K562 (cell line): ENCODE results near the gene CCDC71L. TPM values are rescaled to one million over a fixed set of nuclear protein-coding genes. Genes with fewer than 3 reads are reported as not detected.

ENCODE experiments used
- ARID1B ChIP-seq: fragments of 450-650 bp; IDR thresholded peaks from 2 replicates; pipeline ENCODE4 v1.6.1; 2016; ENCODE audit warnings: antibody characterized with exemption, mild to moderate bottlenecking, inconsistent platforms
- CREM ChIP-seq: IDR thresholded peaks from 2 replicates; pipeline ENCODE4 v1.6.1; 2014; ENCODE audit warnings: antibody characterized with exemption, low read depth
- CXXC5 ChIP-seq: fragments of 250-450 bp; sonication (Bioruptor Pico); IDR thresholded peaks from 2 replicates; pipeline ENCODE4 v1.8.0; 2022; ENCODE audit warnings: inconsistent platforms, mild to moderate bottlenecking, moderate library complexity
- ELF2 ChIP-seq: fragments of 250-450 bp; sonication (Bioruptor Pico); IDR thresholded peaks from 2 replicates; pipeline ENCODE4 v1.5.0; 2021; ENCODE audit warnings: mild to moderate bottlenecking
- FOS ChIP-seq: IDR thresholded peaks from 3 replicates; pipeline ENCODE4 v1.6.1; 2011; ENCODE audit not compliant: insufficient read length; ENCODE audit errors: extremely low read depth
- HDAC3 ChIP-seq: fragments of 450-650 bp; IDR thresholded peaks from 2 replicates; pipeline ENCODE4 v1.6.1; 2018; ENCODE audit warnings: borderline replicate concordance, mild to moderate bottlenecking, moderate library complexity; ENCODE audit not compliant: partially characterized antibody
- JUN ChIP-seq, 2 experiments: sonication (generic) in 1 of 2; formaldehyde crosslinking in 1 of 2; IDR thresholded peaks; 2 replicates each; pipeline versions ENCODE4 v1.6.1 to v1.8.0; 2012 to 2022; ENCODE audit warnings: borderline replicate concordance in 2 of 2, mild to moderate bottlenecking in 2 of 2, improper control_type of control experiment in 1 of 2, low read depth in 1 of 2, low read length in 1 of 2, missing genetic modification reagents in 1 of 2
- LEF1 ChIP-seq: fragments of 450-650 bp; IDR thresholded peaks from 2 replicates; pipeline ENCODE4 v1.6.1; 2016; ENCODE audit warnings: mild to moderate bottlenecking
- MBD2 ChIP-seq: sonication (generic); IDR thresholded peaks from 2 replicates; pipeline ENCODE4 v1.6.1; 2016; ENCODE audit warnings: low read depth, borderline replicate concordance
- MTA2 ChIP-seq: fragments of 450-650 bp; IDR thresholded peaks from 2 replicates; pipeline ENCODE4 v1.6.1; 2016; ENCODE audit warnings: low read depth
- NR3C1 ChIP-seq: sonication (generic); formaldehyde crosslinking; IDR thresholded peaks from 2 replicates; pipeline ENCODE4 v1.8.1; 2022; ENCODE audit warnings: missing genetic modification reagents
- NR4A1 ChIP-seq, 2 experiments: fragments of 250-450 bp in 1 of 2; fragments of 450-650 bp in 1 of 2; sonication (Bioruptor Pico) in 1 of 2; IDR thresholded peaks; 2 replicates each; pipeline versions ENCODE4 v1.4.0 to v1.6.1; 2016 to 2020; ENCODE audit warnings: mild to moderate bottlenecking in 2 of 2, missing compliant biosample characterization in 1 of 2, missing genetic modification characterization in 1 of 2, moderate library complexity in 1 of 2
- PTRF ChIP-seq: fragments of 450-650 bp; IDR thresholded peaks from 2 replicates; pipeline ENCODE4 v1.6.1; 2016; ENCODE audit warnings: mild to moderate bottlenecking, missing genetic modification characterization, missing compliant biosample characterization
- PURB ChIP-seq: sonication (generic); formaldehyde crosslinking; IDR thresholded peaks from 2 replicates; pipeline ENCODE4 v1.9.0; 2021; ENCODE audit warnings: low read depth, mild to moderate bottlenecking, missing genetic modification reagents
- RFX5 ChIP-seq: IDR thresholded peaks from 2 replicates; pipeline ENCODE4 v1.6.1; 2011; ENCODE audit warnings: low read depth, mild to moderate bottlenecking, improper control_type of control experiment, low read length
- SMARCA4 ChIP-seq: fragments of 450-650 bp; IDR thresholded peaks from 2 replicates; pipeline ENCODE4 v1.6.1; 2016
- SRF ChIP-seq, 2 experiments: fragments of 250-450, 450-650 bp in 1 of 2; sonication (Bioruptor Pico) in 1 of 2; sonication (generic) in 1 of 2; formaldehyde crosslinking; IDR thresholded peaks; 2 replicates each; pipeline versions ENCODE4 v1.5.0 to v1.5.1; 2020 to 2022; ENCODE audit warnings: mild to moderate bottlenecking in 1 of 2, missing genetic modification reagents in 1 of 2
- TSHZ1 ChIP-seq: fragments of 250-450 bp; sonication (Bioruptor Pico); IDR thresholded peaks from 2 replicates; pipeline ENCODE4 v1.4.0; 2020; ENCODE audit warnings: mild to moderate bottlenecking, moderate library complexity
- ZBTB7A ChIP-seq: IDR thresholded peaks from 2 replicates; pipeline ENCODE4 v1.6.1; 2011; ENCODE audit warnings: low read depth, mild to moderate bottlenecking, low read length, moderate library complexity, borderline replicate concordance; ENCODE audit not compliant: control insufficient read depth
- ZFPM2 ChIP-seq: fragments of 250-450 bp; sonication (Bioruptor Pico); IDR thresholded peaks from 2 replicates; pipeline ENCODE4 v1.5.1; 2022; ENCODE audit warnings: mild to moderate bottlenecking
- ZNF232 ChIP-seq: sonication (generic); formaldehyde crosslinking; IDR thresholded peaks from 2 replicates; pipeline ENCODE4 v1.8.0; 2022; ENCODE audit warnings: mild to moderate bottlenecking, missing genetic modification reagents
- ZNF639 ChIP-seq, 2 experiments: fragments of 200-800 bp in 1 of 2; sonication (Bioruptor generic) in 1 of 2; sonication (generic) in 1 of 2; formaldehyde crosslinking in 1 of 2; IDR thresholded peaks in 1 of 2; conservative IDR thresholded peaks in 1 of 2; 2 replicates each; pipeline versions ENCODE4 v1.5.0 to v1.6.1; 2016 to 2020; ENCODE audit warnings: missing compliant biosample characterization in 1 of 2, missing genetic modification characterization in 1 of 2, missing genetic modification reagents in 1 of 2
- ZNF79 ChIP-seq: fragments of 250-450 bp; sonication (Bioruptor Pico); IDR thresholded peaks from 2 replicates; pipeline ENCODE4 v1.4.0; 2020; ENCODE audit warnings: low read depth, mild to moderate bottlenecking, moderate library complexity
- polyA plus RNA-seq, 8 experiments: library from polyadenylated mRNA; depleted of rRNA in 4 of 8; stranded (reverse) in 5 of 8; unstranded in 3 of 8; fragments of >200 nt; fragmentation: Nextera tagmentation in 2 of 8; fragmentation: Illumina TruSeq in 1 of 8; extraction: Ambion mirVana in 2 of 8; extraction: Trizol in 1 of 8; gene quantifications; 2 replicates each; pipeline versions ENCODE4 v1.2.1 to v1.2.3, GENCODE V29; 2011 to 2014; ENCODE audit warnings: inconsistent platforms in 1 of 8, missing spikeins in 1 of 8
- total RNA-seq, 7 experiments: library from RNA; depleted of rRNA in 6 of 7; stranded (reverse); fragments of >200 nt in 6 of 7; fragmentation: Illumina TruSeq in 2 of 7; extraction: Trizol in 2 of 7; gene quantifications; 2 replicates each; pipeline versions ENCODE4 v1.2.1 to v1.2.3, GENCODE V29; 2011 to 2021; ENCODE audit warnings: low replicate concordance in 1 of 7

Gene CCDC71L
- total and polyA plus RNA-seq, 9 of the 15 experiments (the other 6 are each of a cell fraction or from before 2014, with no cell fraction given): 5.7 to 108 (median 25.4) TPM

DNA sequence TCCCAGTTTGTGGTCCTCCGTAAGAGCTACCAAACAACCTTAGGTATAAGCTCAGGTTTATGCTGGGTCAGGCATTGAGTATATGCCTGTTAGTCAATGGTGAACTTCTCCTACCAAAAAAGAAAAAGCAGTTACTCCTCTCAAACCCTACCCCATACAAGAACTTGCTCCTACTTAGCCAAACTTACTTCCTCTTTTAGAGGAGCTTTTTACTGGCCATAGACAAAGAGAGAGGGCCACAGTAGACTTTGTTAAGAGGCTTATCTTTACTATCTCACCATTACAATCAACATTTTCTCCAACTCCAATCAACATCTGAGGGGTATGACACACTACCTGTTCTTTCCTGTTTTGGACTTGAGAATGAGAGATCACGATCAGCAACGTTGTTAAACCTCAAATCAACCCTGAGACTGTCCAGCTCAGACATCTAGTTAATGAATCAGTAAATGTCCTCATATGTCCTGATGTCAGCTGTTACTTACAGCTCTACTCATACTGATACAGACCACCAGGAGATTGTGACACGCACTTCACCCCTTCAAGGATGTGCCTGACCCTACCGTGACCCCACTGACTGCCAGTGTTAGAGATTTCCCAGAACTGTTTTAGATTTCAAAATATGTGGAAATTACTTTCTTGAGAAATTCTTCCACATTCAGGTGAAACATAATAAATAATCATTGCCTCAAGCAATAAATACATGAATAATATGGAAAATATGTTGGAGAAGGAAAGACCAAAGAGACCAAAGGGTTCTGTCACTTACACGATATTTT lies 18.4 kb upstream of the CCDC71L start (continued):
- no peak for TF ChIP-seq RFX5
- TF ChIP-seq ARID1B: peak; percentile 88
- TF ChIP-seq JUN (IDR thresholded peaks at IDR 0.05; ENCODE audit: borderline replicate concordance, low read depth, low read length): peak; percentile 48; the same call in 1 of the 2 replicates
- no peak for TF ChIP-seq JUN (CRISPR knock-in tag; IDR thresholded peaks at IDR 0.05; ENCODE audit: borderline replicate concordance)
- peak; percentile 70 for TF ChIP-seq CXXC5 (CRISPR knock-in tag)
- 0 out of 2 replicates have a peak, but pooled peaks have one; percentile 42 for TF ChIP-seq ZFPM2 (CRISPR knock-in tag)
- peak; percentile 93 for TF ChIP-seq SMARCA4
- TF ChIP-seq HDAC3: peak; percentile 84
- TF ChIP-seq ZNF232: no peak
- TF ChIP-seq SRF (CRISPR knock-in tag; IDR thresholded peaks at IDR 0.05): peak in 1 of 2 experiments; percentile 79; a peak in 1 of 4 replicates
- TF ChIP-seq ZNF79 (CRISPR knock-in tag): no peak
- no peak for TF ChIP-seq FOS
- no peak for TF ChIP-seq NR3C1 (CRISPR knock-in tag)
- peak; percentile 64; the same call in 1 of the 2 replicates for TF ChIP-seq CREM
- TF ChIP-seq ELF2: no peak
- 0 out of 2 replicates have a peak, but pooled peaks have one; percentile 24 for TF ChIP-seq PTRF (tag)
- TF ChIP-seq PURB (CRISPR knock-in tag): no peak
- TF ChIP-seq ZNF639 (CRISPR knock-in tag; conservative IDR thresholded peaks at IDR 0.05 in 1 of 2, IDR thresholded peaks at IDR 0.05 in 1 of 2): peak in 1 of 2 experiments; percentile 91; a peak in 2 of 4 replicates
- no peak for TF ChIP-seq NR4A1 (CRISPR knock-in tag; IDR thresholded peaks at IDR 0.05)
- TF ChIP-seq NR4A1 (tag; IDR thresholded peaks at IDR 0.05): 0 out of 2 replicates have a peak, but pooled peaks have one; percentile 45
- TF ChIP-seq ZBTB7A: peak; percentile 60; the same call in 1 of the 2 replicates
- TF ChIP-seq TSHZ1 (CRISPR knock-in tag): no peak
- peak; percentile 44 for TF ChIP-seq MTA2
- TF ChIP-seq LEF1: peak; percentile 94
- peak; percentile 30; the same call in 1 of the 2 replicates for TF ChIP-seq MBD2
